H9 (cell line): ENCODE measurements around the gene BACH2. TPM values are rescaled to one million over a fixed set of nuclear protein-coding genes. Genes with fewer than 3 reads are reported as not detected.

Experiments
- DNase-seq: peaks from one replicate; pipeline ENCODE4 v3.0.0-alpha.2; 2017
- H2AFZ ChIP-seq: one replicate; pipeline ENCODE4 v1.6.1; 2013; ENCODE audit warnings: mild to moderate bottlenecking, low read length, control low read depth, moderate library complexity
- H2AK5ac ChIP-seq: 2 replicates; pipeline ENCODE4 v1.6.1; 2013; ENCODE audit warnings: low read length, control low read depth, mixed read lengths; ENCODE audit not compliant: insufficient read length
- H2BK120ac ChIP-seq: one replicate; pipeline ENCODE4 v1.6.1; 2013; ENCODE audit warnings: low read depth, mild to moderate bottlenecking, low read length, control low read depth, inconsistent platforms; ENCODE audit not compliant: poor library complexity, severe bottlenecking
- H2BK12ac ChIP-seq: 2 replicates; pipeline ENCODE4 v1.6.1; 2013; ENCODE audit warnings: low read length, control low read depth, mixed read lengths, low read depth; ENCODE audit not compliant: insufficient read length
- H2BK15ac ChIP-seq: 2 replicates; pipeline ENCODE4 v1.6.1; 2013; ENCODE audit warnings: low read depth, low read length, control low read depth
- H2BK20ac ChIP-seq: one replicate; pipeline ENCODE4 v1.6.1; 2013; ENCODE audit warnings: low read depth, mild to moderate bottlenecking, low read length, control low read depth, inconsistent platforms; ENCODE audit not compliant: poor library complexity, severe bottlenecking
- H2BK5ac ChIP-seq: 2 replicates; pipeline ENCODE4 v1.6.1; 2013; ENCODE audit warnings: low read length, control low read depth, mixed read lengths; ENCODE audit not compliant: insufficient read length
- H3K14ac ChIP-seq: 2 replicates; pipeline ENCODE4 v1.6.1; 2013; ENCODE audit warnings: low read length, control low read depth; ENCODE audit not compliant: insufficient read depth
- H3K18ac ChIP-seq: 2 replicates; pipeline ENCODE4 v1.6.1; 2013; ENCODE audit warnings: low read depth, mild to moderate bottlenecking, mixed read lengths, low read length, control low read depth; ENCODE audit not compliant: insufficient read length
- H3K23ac ChIP-seq: 2 replicates; pipeline ENCODE4 v1.6.1; 2013; ENCODE audit warnings: low read length, control low read depth, mixed read lengths, low read depth; ENCODE audit not compliant: insufficient read length
- H3K23me2 ChIP-seq: 2 replicates; pipeline ENCODE4 v1.6.1; 2013; ENCODE audit warnings: low read depth, mild to moderate bottlenecking, mixed read lengths, low read length, control low read depth; ENCODE audit not compliant: insufficient read length, poor library complexity, severe bottlenecking
- H3K27ac ChIP-seq: 2 replicates; pipeline ENCODE4 v1.5.1; 2013; ENCODE audit warnings: low read length, control low read depth, mixed read lengths, low read depth; ENCODE audit not compliant: insufficient read length
- H3K27me3 ChIP-seq: 2 replicates; pipeline ENCODE4 v1.6.1; 2013; ENCODE audit warnings: low read length, control low read depth, inconsistent platforms; ENCODE audit not compliant: insufficient read depth
- H3K4ac ChIP-seq: 2 replicates; pipeline ENCODE4 v1.6.1; 2013; ENCODE audit warnings: low read depth, mild to moderate bottlenecking, control low read depth, inconsistent platforms, low read length, moderate library complexity
- H3K4me1 ChIP-seq: 2 replicates; pipeline ENCODE4 v1.6.1; 2013; ENCODE audit warnings: low read length, control low read depth, inconsistent platforms; ENCODE audit not compliant: insufficient read depth
- H3K4me2 ChIP-seq: 2 replicates; pipeline ENCODE4 v1.6.1; 2013; ENCODE audit warnings: low read length, control low read depth, mixed read lengths; ENCODE audit not compliant: insufficient read length, insufficient read depth
- H3K56ac ChIP-seq: 2 replicates; pipeline ENCODE4 v1.6.1; 2013; ENCODE audit warnings: low read depth, mild to moderate bottlenecking, mixed read lengths, low read length, control low read depth; ENCODE audit not compliant: insufficient read length
- H3K79me1 ChIP-seq: 2 replicates; pipeline ENCODE4 v1.6.1; 2013; ENCODE audit warnings: low read depth, mild to moderate bottlenecking, moderate library complexity, low read length, control low read depth, inconsistent platforms; ENCODE audit not compliant: insufficient read depth, poor library complexity, severe bottlenecking
- H3K79me2 ChIP-seq: 2 replicates; pipeline ENCODE4 v1.6.1; 2013; ENCODE audit warnings: low read length, control low read depth, inconsistent platforms; ENCODE audit not compliant: insufficient read depth
- H3K9ac ChIP-seq: 2 replicates; pipeline ENCODE4 v1.6.1; 2013; ENCODE audit warnings: low read length, control low read depth, mixed read lengths; ENCODE audit not compliant: insufficient read length; ENCODE audit errors: extremely low read depth
- H3K9me3 ChIP-seq: one replicate; pipeline ENCODE4 v1.6.1; 2013; ENCODE audit warnings: low read depth, low read length, inconsistent platforms; ENCODE audit not compliant: control insufficient read depth
- H3T11ph ChIP-seq: one replicate; pipeline ENCODE4 v1.6.1; 2013; ENCODE audit warnings: mild to moderate bottlenecking, low read length, control low read depth, inconsistent platforms
- H4K20me1 ChIP-seq: one replicate; pipeline ENCODE4 v1.6.1; 2013; ENCODE audit not compliant: control insufficient read depth, insufficient read length, insufficient read depth
- H4K5ac ChIP-seq: 2 replicates; pipeline ENCODE4 v1.6.1; 2013; ENCODE audit warnings: low read depth, mild to moderate bottlenecking, mixed read lengths, low read length, control low read depth; ENCODE audit not compliant: insufficient read length
- H4K8ac ChIP-seq: replicated peaks from 2 replicates; pipeline ENCODE4 v1.6.1; 2013; ENCODE audit warnings: low read length, control low read depth, mixed read lengths, low read depth; ENCODE audit not compliant: insufficient read length
- H4K91ac ChIP-seq: 2 replicates; pipeline ENCODE4 v1.6.1; 2013; ENCODE audit warnings: low read depth, mild to moderate bottlenecking, moderate library complexity, mixed read lengths, low read length, control low read depth; ENCODE audit not compliant: insufficient read length
- H3K27ac Mint-ChIP-seq, 3 experiments: 2 replicates in 2 of 3; 3 replicates in 1 of 3; pipeline ENCODE4 v1.8.0; 2020 to 2021; ENCODE audit warnings: mixed read lengths in 3 of 3, mild to moderate bottlenecking in 1 of 3, moderate library complexity in 1 of 3
- H3K27me3 Mint-ChIP-seq: 2 replicates; pipeline ENCODE4 v1.8.0; 2021; ENCODE audit warnings: low read depth, mild to moderate bottlenecking, moderate library complexity, mixed read lengths
- H3K36me3 Mint-ChIP-seq, 3 experiments: 2 replicates in 2 of 3; 3 replicates in 1 of 3; pipeline ENCODE4 v1.8.0; 2020 to 2021; ENCODE audit warnings: low read depth in 3 of 3, mixed read lengths in 3 of 3; ENCODE audit not compliant: insufficient read depth in 1 of 3
- H3K4me1 Mint-ChIP-seq, 2 experiments: 2 replicates each; pipeline ENCODE4 v1.8.0; 2020; ENCODE audit warnings: mixed read lengths in 2 of 2
- H3K4me3 Mint-ChIP-seq, 2 experiments: 2 replicates in 1 of 2; 3 replicates in 1 of 2; pipeline ENCODE4 v1.8.0; 2020 to 2021; ENCODE audit warnings: mild to moderate bottlenecking in 2 of 2, mixed read lengths in 2 of 2, moderate library complexity in 1 of 2
- H3K9me3 Mint-ChIP-seq, 2 experiments: 2 replicates in 1 of 2; 3 replicates in 1 of 2; pipeline ENCODE4 v1.8.0; 2020; ENCODE audit warnings: mild to moderate bottlenecking in 2 of 2, mixed read lengths in 2 of 2, moderate library complexity in 1 of 2
- CTCF ChIP-seq: fragments of 200-600 bp; sonication (generic); conservative IDR thresholded peaks from 3 replicates; pipeline ENCODE4 v1.8.0; 2021; ENCODE audit warnings: antibody characterized with exemption, mild to moderate bottlenecking
- WGBS: extraction: QIAGEN DNeasy Blood & Tissue Kit; methylation state at CpG from one replicate; pipeline ENCODE4 v1.1.7; 2013; ENCODE audit warnings: missing lambda C conversion rate, low lambda C conversion rate, mixed read lengths; ENCODE audit not compliant: insufficient read length; ENCODE audit errors: extremely low coverage; 5-methylcytosine and 5-hydroxymethylcytosine counted together
- total RNA-seq: library from RNA; stranded (reverse); gene quantifications from 2 replicates; pipeline ENCODE4 v1.2.1, GENCODE V29; 2021

BACH2 gene
- total RNA-seq, 1 experiment from 2014 or later: 2.0 TPM

- H4K8ac ChIP-seq: no peak overlapping the region
- H2BK20ac ChIP-seq: no peak overlapping the region
- H3K23ac ChIP-seq: no peak overlapping the region
- H2AK5ac ChIP-seq: no peak overlapping the region
- H3K4me3 Mint-ChIP-seq: no peak overlapping the region
- no peak overlapping the region for H3K4ac ChIP-seq
- DNase-seq: no peak
- H3K27me3 Mint-ChIP-seq: no peaks in the 10 kb centered on the region
- no peak overlapping the region for H3K27ac ChIP-seq
- H3K4me1 ChIP-seq: no peaks in the 10 kb centered on the region
- no peaks in the 10 kb centered on the region for H3K23me2 ChIP-seq
- H4K20me1 ChIP-seq: no peaks in the 10 kb centered on the region
- no peaks in the 10 kb centered on the region for H3K27me3 ChIP-seq
- no peak overlapping the region for H3K18ac ChIP-seq
- no peak overlapping the region for H2BK120ac ChIP-seq
- TF ChIP-seq CTCF: no peak
- H3K4me1 Mint-ChIP-seq: no peaks in the 10 kb centered on the region
- no peak overlapping the region for H2BK12ac ChIP-seq
- no peak overlapping the region for H3K9ac ChIP-seq
- no peak overlapping the region for H3K27ac Mint-ChIP-seq
- no peak overlapping the region for H3K14ac ChIP-seq
- no peaks in the 10 kb centered on the region for H3K9me3 ChIP-seq
- no CpG with 5 or more reads among the region's 1 CpG for WGBS
- H3K9me3 Mint-ChIP-seq: no peaks in the 10 kb centered on the region
- H2BK5ac ChIP-seq: no peak overlapping the region
- no peak overlapping the region for H4K5ac ChIP-seq
- H2BK15ac ChIP-seq: no peak overlapping the region
- H4K91ac ChIP-seq: no peak overlapping the region
- no peak overlapping the region for H2AFZ ChIP-seq
- no peaks in the 10 kb centered on the region; a peak in 2 of 7 replicates for H3K36me3 Mint-ChIP-seq
- H3K79me2 ChIP-seq: no peaks in the 10 kb centered on the region
- no peak overlapping the region for H3T11ph ChIP-seq
- H3K56ac ChIP-seq: no peak overlapping the region
- H3K4me2 ChIP-seq: no peak overlapping the region
- no peaks in the 10 kb centered on the region for H3K79me1 ChIP-seq
These were observed 280.8 kb downstream of the BACH2 start for GRCh38 chr6:90015883-90016282.
